SK-N-SH (cell line): ENCODE results near the gene CRCP.
"Not testable (repeated sequence)": the region's sequence is repeated elsewhere in the genome, so short reads cannot be mapped to it uniquely, and the experiment has no call there.

Source experiments
- CTCF ChIP-seq: fragments of 200-600 bp; sonication (generic); IDR thresholded peaks from 2 replicates; pipeline ENCODE4 v1.6.1; 2017; ENCODE audit warnings: antibody characterized with exemption, mild to moderate bottlenecking, moderate library complexity
- EP300 ChIP-seq, 2 experiments: IDR thresholded peaks; 2 replicates each; pipeline versions ENCODE4 v1.4.0 to v1.6.1; 2012; ENCODE audit warnings: borderline replicate concordance in 1 of 2, low read depth in 1 of 2, low read length in 1 of 2
- FOXJ3 ChIP-seq: sonication (generic); formaldehyde crosslinking; IDR thresholded peaks from 2 replicates; pipeline ENCODE4 v1.5.1; 2020; ENCODE audit warnings: mild to moderate bottlenecking, missing genetic modification reagents
- GABPA ChIP-seq: IDR thresholded peaks from 2 replicates; pipeline ENCODE4 v1.4.0; 2012; ENCODE audit warnings: low read depth, mild to moderate bottlenecking
- MAX ChIP-seq: IDR thresholded peaks from 2 replicates; pipeline ENCODE4 v1.4.0; 2012; ENCODE audit warnings: low read depth
- MEF2A ChIP-seq: IDR thresholded peaks from 2 replicates; pipeline ENCODE4 v1.4.0; 2012; ENCODE audit warnings: low read depth, borderline replicate concordance
- NFIC ChIP-seq: IDR thresholded peaks from 2 replicates; pipeline ENCODE4 v1.4.0; 2012; ENCODE audit warnings: borderline replicate concordance
- POLR2AphosphoS5 ChIP-seq: IDR thresholded peaks from 2 replicates; pipeline ENCODE4 v1.6.1; 2012; ENCODE audit warnings: low read depth, low read length
- RCOR1 ChIP-seq: fragments of 150-350 bp; IDR thresholded peaks from 2 replicates; pipeline ENCODE4 v1.6.1; 2017; ENCODE audit warnings: antibody characterized with exemption, low read length
- REST ChIP-seq: IDR thresholded peaks from 2 replicates; pipeline ENCODE4 v1.6.1; 2012; ENCODE audit warnings: mild to moderate bottlenecking, low read depth, low read length, moderate library complexity
- RXRA ChIP-seq: IDR thresholded peaks from 2 replicates; pipeline ENCODE4 v1.4.0; 2012; ENCODE audit warnings: low read depth, mild to moderate bottlenecking, borderline replicate concordance
- SIN3A ChIP-seq: IDR thresholded peaks from 2 replicates; pipeline ENCODE4 v1.6.1; 2012; ENCODE audit warnings: low read depth, mild to moderate bottlenecking, low read length, moderate library complexity, borderline replicate concordance
- SMC3 ChIP-seq: IDR thresholded peaks from 2 replicates; pipeline ENCODE4 v1.6.1; 2012; ENCODE audit warnings: low read depth, low read length, improper control_type of control experiment

- TF ChIP-seq SMC3; MAX; EP300 (IDR thresholded peaks at IDR 0.05; ENCODE audit: borderline replicate concordance in 1 of 2, low read depth in 1 of 2, low read length in 1 of 2); FOXJ3 (CRISPR knock-in tag); POLR2AphosphoS5; RXRA; CTCF; SIN3A; GABPA; RCOR1; NFIC; REST; MEF2A: not testable (repeated sequence)
Measured at GRCh38 chr7:66175006-66175405, 60.4 kb downstream of the CRCP start.
